T-helper 17 cell (primary cell): ENCODE results near the gene FRMD4B. TPM values are rescaled to one million over a fixed set of nuclear protein-coding genes. Genes with fewer than 3 reads are reported as not detected.

Experiments used
- ATAC-seq: fragments of 150-1000 bp; cut with Tn5 transposase; 2 replicates; pipeline ENCODE4 v1.10.0; 2021; ENCODE audit warnings: mild to moderate bottlenecking, moderate library complexity
- DNase-seq, 3 donors: peaks; one replicate each; pipeline versions ENCODE4 v3.0.0 to v3.0.0-alpha.2; 2020 to 2021
- H3K9me3 ChIP-seq: one replicate; pipeline ENCODE4 v1.7.0; 2013; ENCODE audit warnings: low read length, mild to moderate bottlenecking; ENCODE audit not compliant: control insufficient read depth, poor library complexity, severe bottlenecking
- H3K27ac Mint-ChIP-seq: one replicate; pipeline ENCODE4 v1.8.0; 2022; ENCODE audit warnings: mild to moderate bottlenecking, moderate library complexity, mixed read lengths
- H3K27me3 Mint-ChIP-seq: one replicate; pipeline ENCODE4 v1.8.0; 2022; ENCODE audit warnings: mixed read lengths
- H3K36me3 Mint-ChIP-seq: one replicate; pipeline ENCODE4 v1.8.0; 2022; ENCODE audit warnings: low read depth, mixed read lengths
- H3K4me1 Mint-ChIP-seq: one replicate; pipeline ENCODE4 v1.8.0; 2022; ENCODE audit warnings: mild to moderate bottlenecking, mixed read lengths
- H3K4me3 Mint-ChIP-seq: one replicate; pipeline ENCODE4 v1.8.0; 2022; ENCODE audit warnings: mild to moderate bottlenecking, moderate library complexity, mixed read lengths
- total RNA-seq, 4 donors: library from RNA in 2 of 4; stranded (reverse) in 2 of 4; gene quantifications; one replicate each; pipeline ENCODE4 v1.2.3 and lab custom pipeline; 2022 to 2026

Gene FRMD4B
- total RNA-seq, 2 donors from 2014 or later = 25.6 to 36.6 TPM

GRCh38 chr3:69126999-69127398 is 258.9 kb downstream of the FRMD4B start:
- no peak for ATAC-seq
- no peak for DNase-seq
- H3K9me3 ChIP-seq = no peaks in the 10 kb centered on the region
- Mint-ChIP-seq H3K27me3 (peaks cover 15% of the 10 kb centered on the region), H3K4me3 (no peak overlapping the region), H3K36me3 (peaks cover 1% of the 10 kb centered on the region), H3K27ac (no peak overlapping the region), H3K4me1 (peaks cover 2% of the 10 kb centered on the region)

- Mint-ChIP-seq H3K36me3 (no peaks in the 10 kb centered on the region), H3K27ac (no peak overlapping the region), H3K4me3 (no peak overlapping the region), H3K4me1 (peaks cover 2% of the 10 kb centered on the region), H3K27me3 (peaks cover 12% of the 10 kb centered on the region)
- DNase-seq = no peak
- no peak for ATAC-seq
- H3K9me3 ChIP-seq = no peaks in the 10 kb centered on the region
Measured at GRCh38 chr3:69126216-69126615, 259.7 kb downstream of the FRMD4B start.

- H3K27me3 Mint-ChIP-seq = peaks cover 20% of the 10 kb centered on the region
Measured at GRCh38 chr3:69122403-69122802, 263.5 kb downstream of the FRMD4B start, which contains the start of gene LMOD3. TSS of gene LMOD3 (minus strand) at chr3:69122595. CDS start at chr3:69122386, 209 bp downstream.

GRCh38 chr3:69121950-69122349 is 263.9 kb downstream of the FRMD4B start:
- ATAC-seq (no peak), DNase-seq (no peak)
- Mint-ChIP-seq H3K4me1 (peaks cover 5% of the 10 kb centered on the region), H3K27me3 (peaks cover 17% of the 10 kb centered on the region), H3K36me3 (peaks cover 6% of the 10 kb centered on the region), H3K4me3 (no peak overlapping the region), H3K27ac (no peak overlapping the region)
- no peaks in the 10 kb centered on the region for H3K9me3 ChIP-seq

More at GRCh38 chr3:69122403-69122802, 263.5 kb downstream of the FRMD4B start, which contains the start of gene LMOD3:
- DNase-seq (no peak), ATAC-seq (no peak)
- Mint-ChIP-seq H3K27ac (no peak within 1 kb of the TSS), H3K4me1 (peaks cover 7% of the 10 kb centered on the region), H3K4me3 (no peak within 1 kb of the TSS), H3K36me3 (peaks cover 6% of the 10 kb centered on the region)
- no peaks in the 10 kb centered on the region for H3K9me3 ChIP-seq

GRCh38 chr3:69121513-69121912 is 264.4 kb downstream of the FRMD4B start:
- Mint-ChIP-seq H3K36me3 (peaks cover 6% of the 10 kb centered on the region), H3K4me1 (peaks cover 5% of the 10 kb centered on the region), H3K4me3 (no peak overlapping the region), H3K27me3 (peaks cover 12% of the 10 kb centered on the region), H3K27ac (no peak overlapping the region)
- H3K9me3 ChIP-seq = no peaks in the 10 kb centered on the region
- no peak for ATAC-seq
- DNase-seq = no peak

GRCh38 chr3:69120879-69121464 is 264.9 kb downstream of the FRMD4B start:
- no peaks in the 10 kb centered on the region for H3K9me3 ChIP-seq
- H3K27ac Mint-ChIP-seq = no peak overlapping the region

More at GRCh38 chr3:69120879-69121464, 264.9 kb downstream of the FRMD4B start:
- Mint-ChIP-seq H3K36me3 (peaks cover 6% of the 10 kb centered on the region), H3K4me1 (peaks cover 5% of the 10 kb centered on the region), H3K4me3 (no peak overlapping the region), H3K27me3 (peaks cover 8% of the 10 kb centered on the region)
- DNase-seq (peak; percentile 37 to 71 (median 60)), ATAC-seq (peak; percentile 90)
